Stimulated activated CD4-positive, alpha-beta T cell treated with anti-CD3 and anti-CD28 coated beads, Interleukin-4, amount 100 ng/mL, for 4 hours (primary cell): ENCODE data around the gene FGF12.

Source experiments
- DNase-seq, 2 experiments: peaks; one replicate each; pipeline ENCODE4 v3.0.0-alpha.2; 2020

FGF12 gene

GRCh38 chr3:192409201-192409837 lies 318.0 kb downstream of the FGF12 start:
- no peak for DNase-seq

DNA sequence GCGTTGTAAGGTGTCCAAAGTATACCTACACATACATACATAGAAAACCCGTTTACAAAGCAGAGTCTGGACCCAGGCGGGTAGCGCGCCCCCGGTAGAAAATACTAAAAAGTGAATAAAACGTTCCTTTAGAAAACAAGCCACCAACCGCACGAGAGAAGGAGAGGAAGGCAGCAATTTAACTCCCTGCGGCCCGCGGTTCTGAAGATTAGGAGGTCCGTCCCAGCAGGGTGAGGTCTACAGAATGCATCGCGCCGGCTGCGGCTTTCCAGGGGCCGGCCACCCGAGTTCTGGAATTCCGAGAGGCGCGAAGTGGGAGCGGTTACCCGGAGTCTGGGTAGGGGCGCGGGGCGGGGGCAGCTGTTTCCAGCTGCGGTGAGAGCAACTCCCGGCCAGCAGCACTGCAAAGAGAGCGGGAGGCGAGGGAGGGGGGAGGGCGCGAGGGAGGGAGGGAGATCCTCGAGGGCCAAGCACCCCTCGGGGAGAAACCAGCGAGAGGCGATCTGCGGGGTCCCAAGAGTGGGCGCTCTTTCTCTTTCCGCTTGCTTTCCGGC lies 318.6 kb downstream of the FGF12 start:
- DNase-seq, result no peak

- DNase-seq, result no peak
Observed at GRCh38 chr3:192408007-192408646, 319.2 kb downstream of the FGF12 start.

DNA sequence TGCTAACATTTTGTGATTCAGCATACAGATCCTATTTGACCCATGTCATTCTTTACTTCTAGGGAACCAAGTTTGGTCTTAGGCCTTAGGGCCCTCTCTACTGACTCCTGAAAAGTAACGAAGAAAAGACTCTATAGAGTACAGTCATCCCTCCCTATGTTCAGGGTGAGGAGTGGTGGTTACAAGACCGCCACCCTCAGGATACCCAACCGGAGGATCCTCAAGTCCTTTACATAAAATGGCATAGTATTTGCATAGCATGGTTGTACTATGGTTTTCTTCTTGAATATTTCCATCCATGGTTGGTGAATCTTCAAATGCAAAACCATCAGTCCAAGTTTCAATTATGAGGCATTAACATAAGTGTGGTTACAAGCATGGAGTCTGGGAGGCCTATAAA lies 327.6 kb downstream of the FGF12 start:
- DNase-seq, result no peak

- DNase-seq, result no peak
Observed at GRCh38 chr3:192397012-192397411, 330.3 kb downstream of the FGF12 start.

GRCh38 chr3:192395506-192395905 lies 331.8 kb downstream of the FGF12 start:
- DNase-seq, result no peak

DNA sequence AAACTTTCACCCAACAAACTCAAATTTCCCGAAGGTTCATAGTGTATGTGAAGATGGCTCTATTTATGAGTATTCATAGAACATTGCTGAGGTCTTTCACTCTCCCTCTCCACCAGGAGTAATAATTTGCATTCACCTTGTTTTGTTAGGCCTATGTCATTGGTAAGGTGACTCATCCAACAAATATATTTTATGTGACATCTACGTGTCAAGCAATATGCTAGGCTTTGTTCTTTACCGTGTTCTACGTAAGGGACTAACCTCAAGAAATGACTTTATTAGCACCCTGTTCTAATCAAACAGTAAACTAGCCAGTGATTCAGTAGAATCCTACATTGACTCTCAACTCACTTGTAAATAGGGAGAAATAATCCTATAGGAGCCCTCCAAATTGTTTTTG lies 334.4 kb downstream of the FGF12 start:
- no peak for DNase-seq

- DNase-seq, result no peak
Observed at GRCh38 chr3:192382861-192383260, 344.5 kb downstream of the FGF12 start.

- no peak for DNase-seq
Observed at GRCh38 chr3:192373586-192373985, 353.8 kb downstream of the FGF12 start.

DNA sequence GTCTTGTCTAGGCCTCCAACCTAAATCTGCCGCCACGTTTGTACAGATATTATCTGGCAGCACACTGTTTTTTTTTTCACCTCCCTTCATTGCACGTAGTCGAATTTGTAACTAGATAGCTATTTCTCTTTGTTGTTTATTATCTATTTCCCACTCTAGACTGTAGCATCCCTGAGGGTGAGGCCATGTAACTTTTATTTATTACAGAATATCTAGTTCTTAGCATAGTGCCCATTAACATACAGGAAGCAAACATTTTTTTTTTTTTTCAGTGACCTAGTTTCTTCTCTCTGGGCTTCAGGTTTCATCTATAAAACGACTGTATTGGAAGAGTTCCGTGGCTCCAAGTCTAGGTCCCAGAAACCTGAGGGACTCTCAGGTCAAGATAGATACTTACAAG lies 354.3 kb downstream of the FGF12 start:
- no peak for DNase-seq

DNA sequence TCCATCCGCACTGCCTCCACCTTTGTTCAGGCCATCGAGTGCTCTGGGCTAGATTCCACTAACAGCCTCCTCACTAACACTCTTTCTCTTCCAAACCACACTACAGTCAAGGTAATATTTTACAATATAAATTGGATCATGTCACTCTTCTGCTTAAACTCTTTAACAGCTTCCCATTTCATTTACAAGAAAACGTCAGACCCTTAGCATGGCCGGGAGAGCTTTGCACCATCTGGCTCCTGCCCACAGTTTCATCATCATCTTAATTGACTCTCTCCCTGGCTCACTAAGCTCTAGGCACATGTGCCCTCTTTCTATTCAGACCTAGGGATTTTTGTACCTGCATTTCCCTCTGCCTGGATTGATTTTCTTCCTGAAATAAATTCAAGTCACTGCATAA lies 354.7 kb downstream of the FGF12 start:
- DNase-seq, result no peak

GRCh38 chr3:192371870-192372400 lies 355.4 kb downstream of the FGF12 start:
- DNase-seq, result no peak

GRCh38 chr3:192367616-192368015 lies 359.7 kb downstream of the FGF12 start:
- no peak for DNase-seq

GRCh38 chr3:192366916-192367315 lies 360.4 kb downstream of the FGF12 start:
- DNase-seq, result no peak

GRCh38 chr3:192365571-192365970 lies 361.8 kb downstream of the FGF12 start:
- no peak for DNase-seq

- DNase-seq, result no peak
Observed at GRCh38 chr3:192364316-192364715, 363.0 kb downstream of the FGF12 start.

GRCh38 chr3:192354687-192355086 lies 372.7 kb downstream of the FGF12 start:
- DNase-seq, result no peak

DNA sequence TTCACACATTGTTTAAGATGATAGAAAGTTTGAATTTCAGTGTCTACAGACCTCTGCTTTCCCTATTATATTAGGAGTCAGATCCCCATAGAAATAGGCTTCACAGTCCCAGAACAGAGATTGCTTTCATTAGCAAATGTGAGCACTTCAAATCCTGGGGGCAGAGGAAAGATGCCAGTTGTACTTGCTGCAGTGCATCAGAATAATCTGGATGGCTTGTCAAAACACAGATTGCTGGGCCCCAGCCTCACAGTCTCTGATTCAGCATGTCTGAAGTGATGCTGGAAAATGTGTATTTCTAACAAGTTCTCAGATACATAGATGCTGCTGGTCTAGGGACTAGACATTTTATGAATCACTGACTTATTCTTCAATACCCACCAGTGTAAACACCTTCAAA lies 375.2 kb downstream of the FGF12 start:
- no peak for DNase-seq

DNA sequence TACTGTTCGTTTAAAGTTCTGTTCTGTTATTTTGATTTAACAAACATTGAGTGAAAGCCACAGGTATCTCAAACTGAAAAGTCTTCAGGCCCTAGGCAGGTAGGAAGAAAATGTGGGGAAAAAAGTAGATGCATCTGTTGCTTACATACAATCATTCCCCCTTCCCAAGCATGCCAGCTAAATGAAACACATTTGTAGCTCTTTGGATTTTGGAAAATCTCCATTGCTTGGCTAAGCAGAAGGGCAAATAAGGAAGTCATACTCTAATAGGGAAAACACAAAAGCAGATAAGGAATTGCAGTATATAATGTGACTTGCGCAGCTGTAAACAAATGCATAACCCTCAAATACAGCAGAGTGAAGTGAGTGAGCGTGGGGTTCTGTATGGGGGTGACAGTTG lies 375.9 kb downstream of the FGF12 start:
- no peak for DNase-seq

GRCh38 chr3:192340031-192340430 lies 387.3 kb downstream of the FGF12 start:
- DNase-seq, result no peak

GRCh38 chr3:192339214-192339613 lies 388.1 kb downstream of the FGF12 start:
- no peak for DNase-seq

DNA sequence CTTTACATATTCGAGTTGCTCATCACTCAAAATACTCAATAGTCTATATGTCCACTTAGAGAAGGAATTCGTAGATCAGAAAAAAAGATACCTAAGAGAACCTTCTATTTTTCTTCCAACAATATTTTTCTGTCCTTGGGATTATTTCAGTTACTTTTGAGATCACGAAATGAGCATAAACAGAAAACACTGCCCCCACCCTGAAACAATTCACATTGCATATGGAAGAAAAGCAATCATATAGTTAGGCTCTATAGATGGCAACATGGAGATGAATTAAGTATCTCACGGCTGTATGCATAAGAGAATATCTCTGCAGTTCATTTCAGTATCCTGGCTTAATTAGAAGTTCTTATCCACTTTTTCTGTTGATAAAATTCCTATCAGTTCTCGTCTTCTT lies 391.1 kb downstream of the FGF12 start:
- no peak for DNase-seq

DNA sequence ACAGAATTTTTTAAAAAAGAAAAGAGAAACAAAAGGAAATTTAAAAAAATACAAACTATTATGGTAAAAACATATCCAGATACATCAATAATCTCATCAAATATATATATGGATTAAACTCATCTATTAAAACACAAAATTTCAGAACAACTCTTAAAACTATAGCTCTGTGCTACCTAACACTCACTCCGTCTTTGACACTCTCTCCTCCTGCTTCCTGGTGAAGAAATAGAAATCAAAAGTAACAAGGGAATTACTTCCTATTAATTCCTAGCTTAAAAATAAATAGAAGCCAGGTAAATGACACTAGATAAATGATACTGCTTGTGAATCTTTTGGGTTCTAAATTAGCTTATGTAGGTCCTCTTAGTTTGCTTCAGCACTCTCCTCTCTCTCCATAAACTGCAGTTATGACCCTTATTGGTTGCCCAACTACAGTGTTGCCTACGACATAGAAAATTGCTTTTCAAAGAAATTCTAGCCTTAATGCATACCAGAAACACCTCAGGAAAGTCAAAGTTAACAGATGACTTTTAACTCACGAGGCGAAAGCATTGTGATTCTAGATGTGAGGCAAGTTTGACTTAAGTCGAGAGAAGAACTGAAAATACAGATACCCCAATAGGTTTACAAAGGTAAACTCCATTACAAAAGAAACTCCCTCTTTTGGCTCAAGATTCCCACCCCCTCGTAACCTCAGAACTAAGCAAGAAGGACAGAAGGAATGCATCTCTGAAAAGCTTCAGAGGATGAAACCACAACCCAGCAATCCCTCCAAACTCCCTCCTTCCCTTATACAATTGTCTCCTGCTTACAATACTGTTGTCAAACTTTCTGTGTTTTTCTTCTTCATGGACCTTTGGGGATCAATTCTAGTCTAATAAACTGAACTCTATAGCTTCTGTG lies 394.7 kb downstream of the FGF12 start:
- DNase-seq, result no peak
